Keratinocyte (primary cell): ENCODE results near the gene FNDC10.

ENCODE experiments used
- CTCF ChIP-seq, 3 experiments: IDR thresholded peaks in 1 of 3; conservative IDR thresholded peaks in 1 of 3; optimal IDR thresholded peaks in 1 of 3; 2 replicates in 2 of 3; 3 replicates in 1 of 3; pipeline versions ENCODE3 to v1.5.1; 2011; ENCODE audit warnings: low read length in 3 of 3, mild to moderate bottlenecking in 3 of 3, moderate library complexity in 2 of 3, control low read depth in 1 of 3, inconsistent platforms in 1 of 3; ENCODE audit not compliant: insufficient read depth in 2 of 3; ENCODE audit errors: extremely low read depth in 1 of 3
- EZH2 ChIP-seq: IDR thresholded peaks from one replicate; pipeline ENCODE4 v1.6.1; 2012; ENCODE audit warnings: inconsistent platforms, mild to moderate bottlenecking, low read length, moderate library complexity

GRCh38 chr1:1624443-1625403 is 24.8 kb upstream of the FNDC10 start:
- TF ChIP-seq CTCF (optimal IDR thresholded peaks at IDR 0.05 in 1 of 3, IDR thresholded peaks at IDR 0.05 in 1 of 3, conservative IDR thresholded peaks at IDR 0.05 in 1 of 3; ENCODE audit: extremely low read depth in 1 of 3, insufficient read depth in 2 of 3, low read length in 3 of 3), result no peak
- TF ChIP-seq EZH2, result no peak
